HG03571 (cell line): ENCODE measurements around the gene AP4B1.
A peak's percentile ranks its signal among the peaks of the same experiment; 100 is the strongest.
"Not testable (repeated sequence)": the region's sequence is repeated elsewhere in the genome, so short reads cannot be mapped to it uniquely, and the experiment has no call there.

ENCODE experiments used
- ATAC-seq: cut with Tn5 transposase; IDR thresholded peaks from one replicate; pipeline ENCODE4 v1.9.1; 2021; ENCODE audit not compliant: unreplicated experiment

AP4B1 gene

GRCh38 chr1:113904674-113905434 is at the start of gene AP4B1, which contains the start of gene DCLRE1B:
TSS of gene AP4B1 (minus strand) at chr1:113904799. CDS start at chr1:113904717, 82 bp downstream.
TSS of gene DCLRE1B (plus strand) at chr1:113905326. CDS start at chr1:113905587, 261 bp downstream.
- peak; percentile 90 for ATAC-seq

- no peak for ATAC-seq
Observed at GRCh38 chr1:113951719-113952118, 47.1 kb upstream of the AP4B1 start.

GRCh38 chr1:113950908-113951307 is 46.3 kb upstream of the AP4B1 start:
- no peak for ATAC-seq

- no peak for ATAC-seq
Observed at GRCh38 chr1:113949007-113949406, 44.4 kb upstream of the AP4B1 start.

GRCh38 chr1:113948151-113948550 is 43.6 kb upstream of the AP4B1 start:
- ATAC-seq = not testable (repeated sequence)

- no peak for ATAC-seq
Observed at GRCh38 chr1:113947388-113948107, 42.9 kb upstream of the AP4B1 start.

GRCh38 chr1:113946678-113947387 is 42.2 kb upstream of the AP4B1 start:
- ATAC-seq = no peak

- ATAC-seq = no peak
Observed at GRCh38 chr1:113946112-113946511, 41.5 kb upstream of the AP4B1 start.

- no peak for ATAC-seq
Observed at GRCh38 chr1:113945329-113945728, 40.7 kb upstream of the AP4B1 start.

- no peak for ATAC-seq
Observed at GRCh38 chr1:113943028-113943811, 38.6 kb upstream of the AP4B1 start.

GRCh38 chr1:113942527-113942926 is 37.9 kb upstream of the AP4B1 start:
- ATAC-seq = no peak

GRCh38 chr1:113941245-113941559 is 36.6 kb upstream of the AP4B1 start:
- ATAC-seq = no peak

- ATAC-seq = no peak
Observed at GRCh38 chr1:113940365-113941244, 36.0 kb upstream of the AP4B1 start.

GRCh38 chr1:113938192-113938591 is 33.6 kb upstream of the AP4B1 start:
- ATAC-seq = no peak

GRCh38 chr1:113937146-113937545 is 32.5 kb upstream of the AP4B1 start:
- no peak for ATAC-seq

GRCh38 chr1:113935970-113936369 is 31.4 kb upstream of the AP4B1 start:
- no peak for ATAC-seq

- no peak for ATAC-seq
Observed at GRCh38 chr1:113935176-113935575, 30.6 kb upstream of the AP4B1 start.

- no peak for ATAC-seq
Observed at GRCh38 chr1:113934511-113935055, 30.0 kb upstream of the AP4B1 start.

GRCh38 chr1:113934006-113934405 is 29.4 kb upstream of the AP4B1 start:
- no peak for ATAC-seq

GRCh38 chr1:113931451-113931851 is 26.9 kb upstream of the AP4B1 start:
- ATAC-seq = no peak
